Glomerular visceral epithelial cell (primary cell): Measurements from ENCODE around the gene AASS.

ENCODE experiments used
- DNase-seq: peaks from one replicate; pipeline ENCODE4 v3.0.0-alpha.2; 2016; ENCODE audit errors: extremely low spot score

Gene AASS

DNA sequence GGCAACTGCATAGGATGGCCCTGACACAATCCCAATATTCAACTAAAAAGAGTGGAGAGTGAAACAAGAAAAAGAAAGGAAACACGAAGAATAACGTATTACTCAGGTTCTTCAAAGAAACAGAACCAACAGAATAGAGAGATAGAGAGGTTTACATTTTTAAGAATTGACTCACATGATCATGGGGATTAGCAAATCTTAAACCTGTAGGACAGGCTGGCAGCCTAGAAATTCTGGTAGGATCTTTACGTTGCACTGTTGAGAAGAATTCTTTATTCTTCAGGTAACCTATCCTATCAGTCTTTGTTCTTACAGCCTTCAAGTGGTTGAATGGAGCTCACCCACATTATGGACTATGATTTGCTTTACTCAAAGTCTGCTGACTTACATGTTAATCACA is 103.9 kb downstream of the AASS start:
- DNase-seq = no peak

DNA sequence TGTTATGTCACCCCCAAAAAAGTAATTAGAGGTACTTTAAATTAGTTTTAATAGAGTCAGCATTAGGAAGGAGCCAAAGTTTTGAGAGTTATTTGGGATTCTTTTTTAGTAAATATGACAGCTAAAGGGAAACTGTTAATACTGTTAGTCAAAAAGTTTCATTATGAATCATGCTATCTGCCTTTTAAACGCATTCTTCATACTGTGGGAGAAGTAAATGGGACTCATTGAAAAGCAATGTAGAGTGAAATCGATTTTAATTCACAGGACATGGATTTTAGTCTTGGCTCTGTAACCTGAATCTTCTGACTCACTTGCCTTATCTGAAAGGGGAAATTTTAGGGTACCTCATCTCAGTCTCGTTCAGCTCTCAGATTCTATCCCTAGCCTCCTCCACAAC is 105.1 kb downstream of the AASS start:
- no peak for DNase-seq

DNA sequence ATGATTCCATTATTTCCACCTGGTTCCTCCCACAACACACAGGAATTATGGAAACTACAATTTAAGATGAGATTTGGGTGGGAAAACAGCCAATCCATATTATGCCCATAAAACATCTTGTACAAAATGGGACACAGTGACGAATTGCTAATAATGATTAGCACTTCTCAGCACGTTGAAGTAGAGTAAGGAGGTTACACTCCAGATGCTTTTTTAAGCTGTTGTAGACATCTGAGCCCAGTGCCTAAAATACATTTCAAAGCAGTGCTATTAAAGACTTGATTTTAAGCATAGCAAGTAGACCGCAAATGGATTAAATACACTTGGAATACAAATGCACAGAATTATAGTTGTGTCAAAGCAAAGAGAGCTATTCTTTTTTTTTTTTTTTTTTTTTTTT is 105.9 kb downstream of the AASS start:
- DNase-seq = no peak

DNA sequence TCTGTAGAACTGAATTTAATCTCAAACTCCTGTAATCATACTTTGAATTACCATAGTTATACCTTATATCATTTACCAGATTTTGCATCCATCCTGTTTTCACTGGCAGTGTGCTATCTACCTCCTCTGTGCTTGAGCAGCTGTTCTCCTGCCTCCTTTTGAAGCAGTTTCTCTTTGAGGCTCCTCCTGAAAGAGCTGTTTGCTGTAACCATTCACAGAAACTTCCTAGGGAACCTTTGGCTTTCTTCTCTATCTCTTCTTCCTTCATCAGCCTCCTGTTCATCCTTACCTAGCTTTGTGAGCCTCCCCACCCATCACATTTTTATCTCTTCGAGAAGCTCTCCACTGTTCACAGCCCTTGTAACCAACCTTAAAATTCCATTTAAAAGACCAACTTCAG is 108.2 kb downstream of the AASS start:
- no peak for DNase-seq

DNA sequence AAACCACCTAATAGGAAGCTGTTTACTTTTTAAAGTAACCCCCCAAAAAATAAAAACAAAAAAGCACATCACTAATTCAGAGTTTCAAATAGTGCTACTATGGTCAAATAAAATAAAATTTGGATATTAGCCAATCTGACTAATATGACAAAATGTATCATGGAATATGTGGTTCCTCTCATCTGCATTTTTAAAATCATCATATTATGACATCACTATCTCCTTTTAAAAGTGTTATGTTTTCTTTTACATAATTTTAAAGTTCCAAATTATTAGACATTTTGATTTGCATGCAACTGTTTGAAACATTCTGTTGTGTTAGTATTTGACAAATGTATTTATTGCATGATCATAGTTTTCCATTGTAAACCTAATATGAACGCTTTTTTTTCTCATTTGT is 110.4 kb downstream of the AASS start:
- DNase-seq = no peak

DNA sequence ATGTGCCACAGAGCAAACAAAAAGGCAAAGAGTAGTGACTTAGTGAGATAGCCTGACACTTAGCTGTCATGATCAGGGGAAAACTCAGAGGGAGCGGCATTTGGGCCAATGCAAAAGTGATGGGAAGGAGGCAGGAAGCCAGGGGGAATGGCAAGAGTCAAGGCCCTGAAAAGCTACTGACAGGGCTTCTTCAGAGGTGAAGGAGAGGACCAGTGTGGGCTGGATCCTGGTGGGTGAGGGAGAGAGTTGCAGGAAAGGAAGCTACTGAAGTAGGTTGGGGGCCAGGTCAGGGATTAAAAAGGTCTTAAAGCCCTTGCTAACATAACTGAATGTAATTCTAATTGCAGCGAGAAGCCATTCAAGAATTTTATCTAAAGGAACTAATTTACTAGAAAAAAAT is 117.0 kb downstream of the AASS start:
- DNase-seq = no peak
